ENCODE data around the gene ZNF646.

Gene ZNF646

DNA sequence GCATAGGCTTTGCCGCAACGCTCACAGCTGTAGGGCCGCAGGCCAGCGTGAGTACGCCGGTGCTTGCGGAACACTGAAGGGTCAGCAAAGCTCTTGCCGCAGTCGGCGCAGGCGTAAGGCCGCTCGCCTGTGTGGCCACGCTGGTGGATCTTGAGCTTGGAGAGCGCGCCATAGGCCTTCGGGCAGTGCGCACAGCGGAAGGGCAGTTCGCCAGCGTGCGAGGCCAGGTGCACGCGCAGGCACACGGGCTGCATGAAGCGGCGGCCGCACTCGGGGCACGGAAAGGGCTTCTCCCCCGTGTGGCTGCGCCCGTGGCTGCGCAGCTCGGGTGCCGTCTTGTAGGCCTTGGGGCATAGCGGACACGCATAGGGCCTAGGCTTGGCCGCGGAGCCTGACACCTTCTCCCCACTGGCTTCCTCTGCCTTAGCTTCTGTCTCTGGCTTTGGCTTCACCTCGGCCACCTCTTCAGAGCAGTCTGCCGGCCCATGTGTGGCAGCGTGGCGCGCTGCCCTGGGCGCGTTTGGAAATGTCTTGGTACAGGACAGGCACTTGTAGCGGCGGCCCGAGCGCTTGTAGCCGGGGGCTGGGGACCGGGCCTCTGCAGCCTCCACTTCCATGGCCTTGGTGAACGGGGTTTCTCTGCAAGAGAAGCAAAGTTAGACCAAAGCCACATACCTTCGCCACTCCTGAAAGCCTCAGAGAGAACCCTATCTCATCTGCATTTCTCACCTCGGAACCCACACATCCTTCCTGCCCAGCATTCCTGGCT lies 10.2 kb upstream of the ZNF646 start:
- no peak for DNase-seq (ENCODE audit: low read depth)

DNA sequence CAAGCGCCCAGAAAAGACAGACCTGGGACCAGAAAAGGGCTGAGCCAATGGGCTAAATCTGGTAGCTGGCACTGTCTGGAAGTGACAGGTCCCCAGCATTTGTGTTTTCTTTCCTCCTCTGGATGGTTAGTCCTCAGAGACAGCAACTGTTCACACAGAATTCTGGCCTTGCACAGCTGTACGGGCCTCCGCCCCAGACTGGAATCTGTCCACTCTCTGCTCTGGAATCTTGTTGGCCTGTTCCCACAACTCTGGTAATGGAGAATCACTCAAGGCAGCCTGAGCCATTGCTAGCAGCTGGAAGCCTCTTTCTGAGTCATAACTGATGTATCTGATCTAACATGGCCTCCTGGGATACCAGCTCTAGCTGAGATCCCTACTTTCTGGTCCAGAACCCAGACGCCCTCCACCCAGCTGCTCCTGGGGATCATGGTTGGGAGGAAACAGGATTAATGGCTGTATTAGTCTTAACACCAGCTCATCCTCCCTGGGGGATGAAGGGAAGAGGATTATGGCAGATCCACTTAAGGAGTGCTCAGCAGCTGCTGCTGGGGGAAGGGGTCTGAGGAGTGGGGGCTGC lies 9.2 kb upstream of the ZNF646 start:
- DNase-seq (ENCODE audit: low read depth) = peak; percentile 90

DNA sequence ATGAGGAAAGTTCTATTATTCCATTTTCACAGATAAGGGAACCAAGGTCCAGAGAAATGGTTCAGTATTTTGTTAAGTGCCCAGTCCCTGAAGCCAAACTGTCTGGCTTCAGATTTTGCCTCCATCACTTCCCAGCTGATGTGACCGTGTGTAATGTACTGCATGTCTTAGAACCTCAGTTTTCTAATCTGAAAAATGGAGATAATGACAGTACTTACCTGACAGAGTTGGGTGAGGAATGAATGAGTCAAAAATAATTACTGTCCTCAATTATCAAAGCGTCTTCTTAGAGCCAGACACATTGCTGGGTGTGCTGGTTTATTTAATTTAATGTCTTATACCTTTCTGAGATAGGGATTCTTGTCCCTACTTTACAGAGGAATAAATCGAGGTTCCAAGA lies 6.9 kb upstream of the ZNF646 start:
- no peak for DNase-seq (ENCODE audit: low read depth)

DNA sequence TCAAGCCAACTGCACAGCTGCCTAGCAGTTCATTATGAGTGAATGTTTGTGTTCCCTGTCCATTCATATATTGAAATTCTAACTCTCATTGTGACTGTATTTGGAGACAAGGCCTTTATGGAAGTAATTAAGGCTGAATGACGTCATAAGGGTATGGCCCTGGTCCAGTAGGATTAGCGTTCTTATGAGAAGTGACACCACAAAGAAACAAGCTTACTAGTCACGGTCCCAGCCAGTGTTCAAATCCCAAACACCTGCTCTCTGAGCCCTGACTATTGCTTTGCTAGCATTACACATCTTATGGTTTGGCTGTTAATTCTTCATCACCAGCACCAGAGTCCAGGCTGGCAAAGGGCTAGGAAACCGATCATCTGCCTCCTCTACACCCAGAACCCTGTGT lies 2.4 kb upstream of the ZNF646 start:
- peak; percentile 31 for DNase-seq (ENCODE audit: low read depth)

DNA sequence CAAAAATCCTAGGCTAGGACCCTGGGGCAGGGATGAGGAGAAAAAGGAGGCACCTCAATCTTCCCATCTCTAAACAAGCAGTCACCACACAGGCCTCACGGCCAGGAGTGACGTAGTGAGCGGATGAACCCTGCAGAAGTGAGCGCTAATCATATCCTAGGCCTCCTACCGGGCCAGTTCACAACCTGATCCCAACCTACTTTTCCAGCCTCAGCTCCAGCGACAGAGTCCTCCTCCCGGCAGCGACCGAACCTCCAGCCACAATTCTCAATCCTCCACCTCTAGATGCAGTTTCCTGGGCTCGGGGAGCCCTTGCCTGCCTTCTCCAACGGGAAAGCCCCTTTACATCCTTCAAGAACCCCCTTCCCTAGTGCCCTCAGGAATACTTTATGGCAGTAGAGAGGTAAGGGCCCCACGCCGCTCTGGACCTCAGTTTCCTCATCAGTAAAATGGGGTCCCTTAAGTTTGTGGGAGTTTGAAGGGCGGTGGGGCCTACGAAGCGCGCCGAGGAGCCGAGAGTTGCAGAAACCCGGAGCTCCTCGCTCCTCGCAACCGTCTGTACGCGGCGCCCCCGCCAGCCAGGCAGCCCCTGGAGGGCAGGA lies 1.6 kb upstream of the ZNF646 start:
- DNase-seq (ENCODE audit: low read depth) = no peak

DNA sequence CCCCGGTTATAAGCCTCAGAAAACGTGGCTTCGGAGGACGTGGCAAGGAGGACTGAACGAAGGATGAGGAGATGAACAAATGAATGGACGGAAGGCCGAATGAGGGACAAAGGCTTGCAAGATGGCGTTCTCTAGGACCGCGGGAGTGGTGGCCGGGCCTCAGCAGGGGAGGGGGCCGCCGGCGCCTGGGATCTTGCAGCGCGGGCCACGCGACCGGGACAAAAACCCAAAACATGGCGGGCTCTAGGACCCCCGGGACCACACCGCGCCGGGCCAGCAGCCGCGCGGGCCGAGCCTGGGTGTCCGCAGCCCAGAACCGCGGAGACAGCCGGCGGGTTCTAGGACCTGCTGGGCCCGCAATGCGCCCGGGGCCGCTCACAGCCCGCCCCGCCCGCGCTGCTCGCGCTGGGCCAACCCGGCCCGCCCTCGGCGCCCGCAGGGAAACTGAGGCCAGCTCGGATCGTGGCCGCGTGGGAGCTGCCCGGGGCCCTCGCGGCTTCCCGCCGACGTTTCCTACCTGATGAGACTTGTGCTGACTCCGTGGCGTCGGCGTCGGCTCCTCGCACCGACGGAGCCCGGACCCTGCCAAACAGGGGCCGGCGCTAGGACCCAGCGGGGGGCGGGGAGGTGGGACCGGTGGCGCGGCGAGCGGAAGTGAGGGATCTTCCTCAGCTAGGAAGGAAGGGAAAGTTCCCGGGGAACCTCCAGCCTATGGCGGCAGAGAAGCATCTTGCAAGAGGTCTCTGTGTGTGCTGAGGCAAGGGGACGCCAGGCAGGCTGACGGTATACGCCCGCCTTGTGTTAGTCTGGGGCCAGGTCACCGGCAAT lies 866 bp upstream of the ZNF646 start:
- peak; percentile 68 for DNase-seq (ENCODE audit: low read depth)

DNA sequence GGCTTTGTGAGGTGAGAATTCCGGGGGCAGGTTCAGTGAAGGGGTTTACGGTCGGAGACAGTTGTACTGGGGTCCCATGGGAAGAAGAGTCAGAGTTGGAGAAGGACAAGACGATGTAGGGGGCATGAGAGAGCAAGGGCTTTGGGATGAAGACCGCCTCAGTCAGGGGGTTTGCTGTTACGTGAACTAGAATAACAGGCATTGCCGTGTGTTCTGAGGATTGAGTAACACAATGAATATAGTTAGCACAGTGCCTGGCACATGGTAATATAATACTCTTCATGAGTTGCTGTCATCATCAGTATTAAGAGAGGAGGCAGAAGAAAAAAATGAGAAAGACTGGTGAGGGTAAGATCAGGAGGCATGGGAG lies 577 bp downstream of the ZNF646 start:
- DNase-seq (ENCODE audit: low read depth) = no peak

DNA sequence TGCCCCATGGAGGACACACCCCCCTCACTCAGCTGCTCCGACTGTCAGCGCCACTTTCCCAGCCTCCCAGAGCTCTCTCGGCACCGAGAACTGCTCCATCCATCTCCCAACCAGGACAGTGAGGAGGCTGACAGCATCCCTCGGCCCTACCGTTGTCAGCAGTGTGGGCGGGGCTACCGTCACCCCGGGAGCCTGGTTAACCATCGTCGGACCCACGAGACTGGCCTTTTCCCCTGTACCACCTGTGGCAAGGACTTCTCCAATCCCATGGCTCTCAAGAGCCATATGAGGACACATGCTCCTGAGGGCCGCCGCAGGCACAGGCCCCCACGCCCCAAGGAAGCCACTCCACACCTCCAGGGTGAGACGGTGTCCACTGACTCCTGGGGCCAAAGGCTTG lies 2.1 kb downstream of the ZNF646 start:
- no peak for DNase-seq (ENCODE audit: low read depth)

DNA sequence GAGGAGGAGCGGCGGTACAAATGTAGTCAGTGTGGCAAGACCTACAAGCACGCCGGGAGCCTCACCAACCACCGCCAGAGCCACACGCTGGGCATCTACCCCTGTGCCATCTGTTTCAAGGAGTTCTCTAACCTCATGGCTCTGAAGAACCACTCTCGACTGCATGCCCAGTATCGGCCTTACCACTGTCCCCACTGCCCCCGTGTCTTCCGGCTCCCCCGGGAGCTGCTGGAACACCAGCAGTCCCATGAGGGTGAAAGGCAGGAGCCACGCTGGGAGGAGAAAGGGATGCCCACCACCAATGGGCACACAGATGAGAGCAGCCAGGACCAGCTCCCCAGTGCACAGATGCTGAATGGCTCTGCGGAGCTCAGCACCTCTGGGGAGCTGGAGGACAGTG lies 2.8 kb downstream of the ZNF646 start:
- no peak for DNase-seq (ENCODE audit: low read depth)

DNA sequence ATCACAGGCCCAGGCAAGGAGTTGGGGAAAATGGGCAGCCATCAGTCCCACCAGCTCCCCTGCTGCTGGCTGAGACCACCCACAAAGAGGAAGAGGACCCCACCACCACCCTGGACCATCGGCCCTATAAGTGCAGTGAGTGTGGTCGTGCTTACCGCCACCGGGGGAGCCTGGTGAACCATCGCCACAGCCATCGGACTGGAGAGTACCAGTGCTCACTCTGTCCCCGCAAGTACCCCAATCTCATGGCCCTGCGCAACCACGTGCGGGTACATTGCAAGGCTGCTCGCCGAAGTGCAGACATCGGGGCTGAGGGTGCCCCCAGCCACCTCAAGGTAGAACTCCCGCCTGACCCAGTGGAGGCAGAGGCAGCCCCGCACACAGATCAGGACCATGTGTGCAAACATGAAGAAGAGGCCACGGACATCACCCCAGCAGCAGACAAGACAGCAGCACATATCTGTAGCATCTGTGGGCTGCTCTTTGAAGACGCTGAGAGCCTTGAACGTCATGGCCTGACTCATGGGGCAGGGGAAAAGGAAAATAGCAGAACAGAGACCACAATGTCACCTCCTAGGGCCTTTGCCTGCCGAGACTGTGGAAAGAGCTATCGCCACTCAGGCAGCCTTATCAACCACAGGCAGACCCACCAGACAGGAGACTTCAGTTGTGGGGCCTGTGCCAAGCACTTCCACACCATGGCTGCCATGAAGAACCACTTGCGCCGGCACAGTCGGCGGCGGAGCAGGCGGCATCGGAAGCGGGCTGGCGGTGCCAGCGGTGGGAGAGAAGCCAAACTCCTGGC lies 3.6 kb downstream of the ZNF646 start:
- DNase-seq (ENCODE audit: low read depth) = no peak

DNA sequence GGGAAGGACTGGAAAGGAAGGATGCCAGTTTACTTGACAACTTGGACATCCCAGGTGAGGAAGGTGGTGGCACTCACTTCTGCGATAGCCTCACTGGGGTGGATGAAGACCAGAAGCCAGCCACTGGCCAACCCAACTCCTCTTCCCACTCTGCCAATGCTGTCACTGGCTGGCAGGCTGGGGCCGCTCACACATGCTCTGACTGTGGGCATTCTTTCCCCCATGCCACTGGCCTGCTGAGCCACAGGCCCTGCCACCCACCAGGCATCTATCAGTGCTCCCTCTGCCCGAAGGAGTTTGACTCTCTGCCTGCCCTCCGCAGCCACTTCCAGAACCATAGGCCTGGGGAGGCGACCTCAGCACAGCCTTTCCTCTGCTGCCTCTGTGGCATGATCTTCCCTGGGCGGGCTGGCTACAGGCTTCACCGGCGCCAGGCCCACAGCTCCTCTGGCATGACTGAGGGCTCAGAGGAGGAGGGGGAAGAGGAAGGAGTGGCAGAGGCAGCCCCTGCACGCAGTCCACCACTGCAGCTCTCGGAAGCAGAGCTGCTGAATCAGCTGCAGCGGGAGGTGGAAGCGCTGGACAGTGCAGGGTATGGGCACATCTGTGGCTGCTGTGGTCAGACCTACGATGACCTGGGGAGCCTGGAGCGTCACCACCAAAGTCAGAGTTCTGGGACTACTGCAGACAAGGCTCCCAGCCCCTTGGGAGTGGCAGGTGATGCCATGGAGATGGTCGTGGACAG lies 4.5 kb downstream of the ZNF646 start:
- DNase-seq (ENCODE audit: low read depth) = no peak

DNA sequence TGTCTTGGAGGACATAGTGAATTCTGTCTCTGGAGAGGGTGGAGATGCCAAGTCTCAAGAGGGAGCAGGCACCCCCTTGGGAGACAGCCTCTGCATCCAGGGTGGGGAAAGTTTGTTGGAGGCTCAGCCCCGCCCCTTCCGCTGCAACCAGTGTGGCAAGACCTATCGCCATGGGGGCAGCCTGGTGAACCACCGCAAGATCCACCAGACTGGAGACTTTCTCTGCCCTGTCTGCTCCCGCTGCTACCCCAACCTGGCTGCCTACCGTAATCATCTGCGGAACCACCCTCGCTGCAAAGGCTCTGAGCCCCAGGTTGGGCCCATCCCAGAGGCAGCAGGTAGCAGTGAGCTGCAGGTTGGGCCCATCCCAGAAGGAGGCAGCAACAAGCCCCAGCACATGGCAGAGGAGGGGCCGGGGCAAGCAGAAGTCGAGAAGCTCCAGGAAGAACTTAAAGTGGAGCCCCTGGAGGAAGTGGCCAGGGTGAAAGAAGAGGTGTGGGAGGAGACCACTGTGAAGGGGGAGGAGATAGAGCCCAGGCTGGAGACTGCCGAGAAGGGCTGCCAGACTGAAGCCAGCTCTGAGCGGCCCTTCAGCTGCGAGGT lies 5.2 kb downstream of the ZNF646 start:
- DNase-seq (ENCODE audit: low read depth) = no peak

DNA sequence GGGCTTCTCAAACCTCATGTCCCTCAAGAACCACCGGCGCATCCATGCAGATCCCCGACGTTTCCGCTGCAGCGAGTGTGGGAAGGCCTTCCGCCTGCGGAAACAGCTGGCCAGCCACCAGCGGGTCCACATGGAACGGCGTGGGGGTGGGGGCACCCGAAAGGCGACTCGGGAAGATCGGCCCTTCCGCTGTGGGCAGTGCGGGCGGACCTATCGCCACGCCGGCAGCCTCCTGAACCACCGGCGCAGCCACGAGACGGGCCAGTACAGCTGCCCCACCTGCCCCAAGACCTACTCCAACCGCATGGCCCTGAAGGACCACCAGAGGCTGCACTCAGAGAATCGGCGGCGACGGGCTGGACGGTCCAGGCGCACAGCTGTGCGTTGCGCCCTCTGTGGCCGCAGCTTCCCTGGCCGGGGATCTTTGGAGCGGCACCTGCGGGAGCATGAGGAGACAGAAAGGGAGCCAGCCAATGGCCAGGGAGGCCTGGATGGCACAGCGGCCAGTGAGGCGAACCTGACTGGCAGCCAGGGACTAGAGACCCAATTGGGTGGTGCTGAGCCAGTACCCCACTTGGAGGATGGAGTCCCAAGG lies 5.9 kb downstream of the ZNF646 start:
- DNase-seq (ENCODE audit: low read depth) = no peak

DNA sequence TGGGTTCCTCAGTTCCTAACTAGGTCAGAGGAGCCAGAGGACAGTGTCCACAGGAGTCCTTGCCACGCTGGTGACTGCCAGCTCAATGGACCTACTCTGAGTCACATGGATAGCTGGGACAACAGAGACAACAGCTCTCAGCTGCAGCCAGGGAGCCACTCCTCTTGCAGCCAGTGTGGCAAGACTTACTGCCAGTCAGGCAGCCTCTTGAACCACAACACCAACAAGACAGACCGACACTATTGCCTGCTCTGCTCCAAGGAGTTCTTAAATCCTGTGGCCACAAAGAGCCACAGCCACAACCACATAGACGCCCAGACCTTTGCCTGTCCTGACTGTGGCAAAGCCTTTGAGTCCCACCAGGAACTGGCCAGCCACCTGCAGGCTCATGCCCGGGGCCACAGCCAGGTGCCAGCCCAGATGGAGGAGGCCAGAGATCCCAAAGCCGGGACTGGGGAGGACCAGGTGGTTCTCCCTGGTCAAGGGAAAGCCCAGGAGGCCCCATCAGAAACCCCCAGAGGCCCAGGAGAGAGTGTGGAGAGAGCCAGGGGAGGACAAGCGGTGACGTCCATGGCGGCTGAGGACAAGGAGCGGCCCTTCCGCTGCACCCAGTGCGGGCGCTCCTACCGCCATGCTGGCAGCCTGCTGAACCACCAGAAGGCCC lies 6.7 kb downstream of the ZNF646 start:
- DNase-seq (ENCODE audit: low read depth) = no peak

DNA sequence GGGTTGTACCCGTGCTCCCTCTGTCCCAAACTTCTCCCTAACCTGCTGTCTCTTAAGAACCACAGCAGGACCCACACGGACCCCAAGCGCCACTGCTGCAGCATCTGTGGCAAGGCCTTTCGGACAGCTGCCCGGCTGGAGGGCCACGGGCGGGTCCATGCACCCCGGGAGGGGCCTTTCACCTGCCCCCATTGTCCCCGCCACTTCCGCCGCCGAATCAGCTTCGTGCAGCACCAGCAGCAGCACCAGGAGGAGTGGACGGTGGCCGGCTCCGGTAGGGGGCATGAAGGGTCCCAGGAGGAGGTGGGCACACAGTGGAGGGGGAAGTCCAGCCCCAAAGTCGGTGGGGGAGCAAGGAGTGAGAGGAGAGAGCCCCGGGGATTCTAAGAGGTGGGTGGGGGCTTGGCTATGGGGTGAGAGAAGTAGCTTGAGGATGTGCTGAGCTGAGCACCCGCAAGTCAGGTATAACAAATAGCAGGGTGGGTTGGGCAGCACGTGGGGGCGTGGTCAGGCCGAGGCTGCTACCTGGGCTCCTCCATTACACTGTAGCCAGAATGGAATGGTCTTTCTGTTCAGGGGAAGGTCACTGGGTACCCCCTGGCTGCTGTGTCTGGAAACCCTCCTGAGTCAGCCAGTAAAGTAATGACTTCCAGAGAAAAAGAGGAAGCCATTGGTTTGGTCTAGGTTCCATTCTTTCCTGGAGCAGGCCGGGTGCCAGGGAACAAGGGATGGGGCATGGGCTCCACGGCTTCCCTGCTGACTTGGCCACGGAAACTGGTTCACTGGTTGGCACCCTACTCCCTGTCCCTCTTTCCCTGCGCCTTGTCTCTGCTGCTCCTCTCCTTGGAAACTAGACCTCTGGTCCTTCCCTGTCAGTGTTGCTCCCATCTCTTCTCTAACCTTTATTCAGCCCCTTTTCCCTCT lies 7.5 kb downstream of the ZNF646 start:
- DNase-seq (ENCODE audit: low read depth) = no peak

DNA sequence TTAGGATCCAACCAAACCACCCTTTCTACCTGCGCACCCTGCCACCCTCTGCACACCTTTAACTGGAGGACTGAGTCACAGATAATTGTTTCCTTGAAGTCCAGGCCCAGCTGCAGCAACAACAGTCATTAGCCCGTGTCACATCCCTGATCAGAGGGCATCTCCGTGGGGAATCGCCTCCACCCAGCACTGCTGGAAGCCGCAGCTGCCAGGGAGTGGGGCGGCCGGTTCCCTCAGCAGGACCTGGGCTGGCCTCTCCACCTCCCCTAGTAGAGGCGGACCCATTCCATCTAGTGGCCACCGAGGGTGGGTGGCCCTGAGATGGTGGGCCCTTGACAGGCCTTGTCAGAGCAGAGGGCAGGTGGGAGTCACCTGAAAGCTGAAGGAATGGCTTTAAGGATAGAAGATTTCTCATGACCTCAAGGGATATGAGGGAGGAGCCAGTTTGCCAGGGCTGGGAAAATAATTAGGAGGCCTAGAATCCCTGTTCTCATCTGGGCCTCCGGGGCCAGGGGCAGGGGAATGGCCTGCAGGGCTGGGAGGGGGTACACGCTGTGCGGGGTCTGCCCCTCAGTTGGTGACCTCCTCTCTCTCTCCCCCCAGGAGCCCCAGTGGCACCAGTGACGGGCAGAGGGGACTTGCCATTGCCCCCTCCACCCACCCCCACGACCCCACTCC lies 8.3 kb downstream of the ZNF646 start:
- DNase-seq (ENCODE audit: low read depth) = no peak

DNA sequence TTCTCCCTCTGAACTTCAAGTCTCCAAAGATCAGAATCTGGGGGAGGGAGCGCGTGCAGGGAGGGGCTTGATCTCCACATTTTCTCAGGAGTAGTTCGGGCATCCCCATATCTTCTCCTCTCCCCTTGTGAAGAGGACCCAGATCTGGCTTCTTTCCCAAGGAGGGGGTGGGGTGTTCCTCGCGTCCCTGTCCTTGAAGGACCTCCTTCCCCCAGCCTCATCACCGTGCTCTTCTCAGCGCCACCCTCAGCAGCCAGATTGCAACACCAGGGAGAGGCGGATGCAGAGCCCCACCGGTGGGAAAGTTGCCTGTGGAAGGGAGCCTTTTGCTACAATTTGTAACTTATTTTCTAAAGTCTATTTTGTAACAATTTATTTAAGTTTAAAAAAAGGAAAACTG lies 8.9 kb downstream of the ZNF646 start:
- no peak for DNase-seq (ENCODE audit: low read depth)

DNA sequence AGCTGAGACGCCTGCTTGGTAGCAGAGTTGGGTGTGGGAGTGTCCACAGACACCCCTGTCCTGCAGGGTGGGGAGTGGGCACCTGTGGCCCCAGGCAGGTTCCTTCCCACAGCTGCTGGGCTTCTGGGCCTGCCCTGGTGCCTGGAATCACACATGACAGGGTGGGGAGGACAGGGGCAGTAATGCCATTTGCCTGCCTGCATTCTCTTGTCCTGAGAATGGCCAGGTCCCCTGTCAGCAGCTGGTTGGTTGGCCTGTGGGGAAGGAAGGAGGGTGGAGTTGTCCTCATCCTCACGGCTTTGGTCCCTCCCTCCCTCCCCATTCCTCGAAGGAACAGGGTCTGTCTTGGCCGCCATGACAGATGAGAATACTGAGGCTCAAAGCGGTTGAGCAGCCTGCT lies 9.3 kb downstream of the ZNF646 start:
- no peak for DNase-seq (ENCODE audit: low read depth)

Data from HS-27A (cell line).